Measurements from ENCODE around the gene NGFR. TPM values are rescaled to one million over a fixed set of nuclear protein-coding genes. Genes with fewer than 3 reads are reported as not detected.

Gene NGFR
- 0.05 TPM for polyA plus RNA-seq (2013)

- Histone ChIP-seq H3K9me3 (ENCODE audit: control extremely low read depth in 1 of 5, control insufficient read depth in 4 of 5, insufficient read depth in 2 of 5, low read depth in 1 of 5, low read length in 4 of 5) (no peaks in the 10 kb centered on the region), H3K27ac (ENCODE audit: insufficient read depth in 1 of 2, low read depth in 1 of 2, low read length in 2 of 2, poor library complexity in 1 of 2, severe bottlenecking in 2 of 2) (no peak within 1 kb of the TSS), H3K27me3 (replicated peaks in 2 of 5; ENCODE audit: control insufficient read depth in 4 of 5, insufficient read depth in 5 of 5, low read length in 4 of 5) (peaks cover 14 to 49% (median 32%) of the 10 kb centered on the region in 5 experiments), H3K36me3 (ENCODE audit: control insufficient read depth in 4 of 4, insufficient read depth in 4 of 4, low read length in 3 of 4) (no peaks in the 10 kb centered on the region), H3K4me1 (ENCODE audit: control extremely low read depth in 1 of 4, control insufficient read depth in 4 of 4, insufficient read depth in 4 of 4, low read length in 3 of 4) (peaks cover 0 to 32% (median 25%) of the 10 kb centered on the region in 4 experiments), H3K4me3 (ENCODE audit: control insufficient read depth in 1 of 7, extremely low read depth in 1 of 7, insufficient read depth in 4 of 7, low read depth in 2 of 7, low read length in 6 of 7) (peak within 1 kb of the TSS; percentile 23 to 79 (median 56))
- DNase-seq = peak; percentile 39 to 65 (median 61)
- ChIA-PET POLR2A (no interaction called here), CTCF (interaction anchor here (0.8 to 2.2 kb wide), 9 partner anchors 9 to 87 kb away, joined by 3 to 7 read pairs (median 3); no protein-coding TSS in a partner anchor)
- 1% methylated on average over 38 of the region's 79 CpGs for WGBS (ENCODE audit: insufficient coverage)
These were observed at the start of gene NGFR for GRCh38 chr17:49494986-49495841. Gene NGFR, plus strand, starts transcription at chr17:49495293. Its CDS starts 125 bp downstream, at chr17:49495418.

- no peak overlapping the region for H3K4me3 ChIP-seq (ENCODE audit: control insufficient read depth in 1 of 7, extremely low read depth in 1 of 7, insufficient read depth in 4 of 7, low read depth in 2 of 7, low read length in 6 of 7)
- peaks cover 0 to 16% (median 10%) of the 10 kb centered on the region in 4 experiments for H3K4me1 ChIP-seq (ENCODE audit: control extremely low read depth in 1 of 4, control insufficient read depth in 4 of 4, insufficient read depth in 4 of 4, low read length in 3 of 4)
- no peaks in the 10 kb centered on the region for H3K36me3 ChIP-seq (ENCODE audit: control insufficient read depth in 4 of 4, insufficient read depth in 4 of 4, low read length in 3 of 4)
- CTCF ChIA-PET = interaction anchor here (1.0 kb wide), 1 partner anchor 51 kb away, joined by 3 read pairs; no protein-coding TSS in a partner anchor
- WGBS (ENCODE audit: insufficient coverage) = 100% methylated on average over 4 of the region's 7 CpGs
- H3K27ac ChIP-seq (ENCODE audit: insufficient read depth in 1 of 2, low read depth in 1 of 2, low read length in 2 of 2, poor library complexity in 1 of 2, severe bottlenecking in 2 of 2) = no peak overlapping the region
- DNase-seq = no peak
- H3K9me3 ChIP-seq (ENCODE audit: control extremely low read depth in 1 of 5, control insufficient read depth in 4 of 5, insufficient read depth in 2 of 5, low read depth in 1 of 5, low read length in 4 of 5) = no peaks in the 10 kb centered on the region
- POLR2A ChIA-PET = no interaction called here
- no peaks in the 10 kb centered on the region for H3K27me3 ChIP-seq (replicated peaks in 2 of 5; ENCODE audit: control insufficient read depth in 4 of 5, insufficient read depth in 5 of 5, low read length in 4 of 5)
These were observed 49.5 kb upstream of the NGFR start for GRCh38 chr17:49445591-49445990.

- Histone ChIP-seq H3K36me3 (ENCODE audit: control insufficient read depth in 4 of 4, insufficient read depth in 4 of 4, low read length in 3 of 4) (no peaks in the 10 kb centered on the region), H3K4me3 (ENCODE audit: control insufficient read depth in 1 of 7, extremely low read depth in 1 of 7, insufficient read depth in 4 of 7, low read depth in 2 of 7, low read length in 6 of 7) (no peak overlapping the region), H3K27me3 (replicated peaks in 2 of 5; ENCODE audit: control insufficient read depth in 4 of 5, insufficient read depth in 5 of 5, low read length in 4 of 5) (no peaks in the 10 kb centered on the region), H3K4me1 (ENCODE audit: control extremely low read depth in 1 of 4, control insufficient read depth in 4 of 4, insufficient read depth in 4 of 4, low read length in 3 of 4) (peaks cover 0 to 28% (median 18%) of the 10 kb centered on the region in 4 experiments), H3K9me3 (ENCODE audit: control extremely low read depth in 1 of 5, control insufficient read depth in 4 of 5, insufficient read depth in 2 of 5, low read depth in 1 of 5, low read length in 4 of 5) (no peaks in the 10 kb centered on the region), H3K27ac (ENCODE audit: insufficient read depth in 1 of 2, low read depth in 1 of 2, low read length in 2 of 2, poor library complexity in 1 of 2, severe bottlenecking in 2 of 2) (no peak overlapping the region)
- ChIA-PET POLR2A (no interaction called here), CTCF (interaction anchor here (0.8 to 1.6 kb wide), 3 partner anchors 40 to 108 kb away, joined by 3 to 5 read pairs (median 3); no protein-coding TSS in a partner anchor)
- 96% methylated on average over 9 of the region's 9 CpGs for WGBS (ENCODE audit: insufficient coverage)
- DNase-seq = no peak
These were observed 47.3 kb upstream of the NGFR start for GRCh38 chr17:49447628-49448302.

- CTCF ChIA-PET = no interaction called here
These were observed 44.9 kb upstream of the NGFR start for GRCh38 chr17:49450181-49450580.

GRCh38 chr17:49450735-49451134 lies 44.4 kb upstream of the NGFR start:
- peaks cover 0 to 28% (median 18%) of the 10 kb centered on the region in 4 experiments for H3K4me1 ChIP-seq (ENCODE audit: control extremely low read depth in 1 of 4, control insufficient read depth in 4 of 4, insufficient read depth in 4 of 4, low read length in 3 of 4)
- no peaks in the 10 kb centered on the region for H3K36me3 ChIP-seq (ENCODE audit: control insufficient read depth in 4 of 4, insufficient read depth in 4 of 4, low read length in 3 of 4)
- H3K4me3 ChIP-seq (ENCODE audit: control insufficient read depth in 1 of 7, extremely low read depth in 1 of 7, insufficient read depth in 4 of 7, low read depth in 2 of 7, low read length in 6 of 7) = no peak overlapping the region
- ChIA-PET CTCF (interaction anchor here (1.0 to 1.4 kb wide), 3 partner anchors 13 to 106 kb away, joined by 3 to 4 read pairs (median 3); no protein-coding TSS in a partner anchor), POLR2A (interaction anchor here (1.2 kb wide), 1 partner anchor 12 kb away, joined by 3 read pairs; no protein-coding TSS in a partner anchor)
- WGBS (ENCODE audit: insufficient coverage) = 0% methylated on average over 3 of the region's 3 CpGs
- no peaks in the 10 kb centered on the region for H3K9me3 ChIP-seq (ENCODE audit: control extremely low read depth in 1 of 5, control insufficient read depth in 4 of 5, insufficient read depth in 2 of 5, low read depth in 1 of 5, low read length in 4 of 5)
- no peak overlapping the region for H3K27ac ChIP-seq (ENCODE audit: insufficient read depth in 1 of 2, low read depth in 1 of 2, low read length in 2 of 2, poor library complexity in 1 of 2, severe bottlenecking in 2 of 2)
- H3K27me3 ChIP-seq (replicated peaks in 2 of 5; ENCODE audit: control insufficient read depth in 4 of 5, insufficient read depth in 5 of 5, low read length in 4 of 5) = no peaks in the 10 kb centered on the region
- peak in 2 of 3 donors; percentile 44 to 52 for DNase-seq

More at GRCh38 chr17:49450181-49450580, 44.9 kb upstream of the NGFR start:
- Histone ChIP-seq H3K36me3 (ENCODE audit: control insufficient read depth in 4 of 4, insufficient read depth in 4 of 4, low read length in 3 of 4) (no peaks in the 10 kb centered on the region), H3K27me3 (replicated peaks in 2 of 5; ENCODE audit: control insufficient read depth in 4 of 5, insufficient read depth in 5 of 5, low read length in 4 of 5) (no peaks in the 10 kb centered on the region), H3K4me1 (ENCODE audit: control extremely low read depth in 1 of 4, control insufficient read depth in 4 of 4, insufficient read depth in 4 of 4, low read length in 3 of 4) (peaks cover 0 to 28% (median 18%) of the 10 kb centered on the region in 4 experiments), H3K9me3 (ENCODE audit: control extremely low read depth in 1 of 5, control insufficient read depth in 4 of 5, insufficient read depth in 2 of 5, low read depth in 1 of 5, low read length in 4 of 5) (no peaks in the 10 kb centered on the region), H3K27ac (ENCODE audit: insufficient read depth in 1 of 2, low read depth in 1 of 2, low read length in 2 of 2, poor library complexity in 1 of 2, severe bottlenecking in 2 of 2) (no peak overlapping the region), H3K4me3 (ENCODE audit: control insufficient read depth in 1 of 7, extremely low read depth in 1 of 7, insufficient read depth in 4 of 7, low read depth in 2 of 7, low read length in 6 of 7) (no peak overlapping the region)
- no peak for DNase-seq
- WGBS (ENCODE audit: insufficient coverage) = 80% methylated on average over 1 of the region's 4 CpGs
- POLR2A ChIA-PET = no interaction called here

GRCh38 chr17:49452201-49452600 lies 42.9 kb upstream of the NGFR start:
- peaks cover 0 to 38% (median 23%) of the 10 kb centered on the region in 4 experiments for H3K4me1 ChIP-seq (ENCODE audit: control extremely low read depth in 1 of 4, control insufficient read depth in 4 of 4, insufficient read depth in 4 of 4, low read length in 3 of 4)
- CTCF ChIA-PET = interaction anchor here (1.4 to 1.6 kb wide), 2 partner anchors 17 to 55 kb away, joined by 3 to 6 read pairs; no protein-coding TSS in a partner anchor

More at GRCh38 chr17:49452201-49452600, 42.9 kb upstream of the NGFR start:
- Histone ChIP-seq H3K36me3 (ENCODE audit: control insufficient read depth in 4 of 4, insufficient read depth in 4 of 4, low read length in 3 of 4) (no peaks in the 10 kb centered on the region), H3K27ac (ENCODE audit: insufficient read depth in 1 of 2, low read depth in 1 of 2, low read length in 2 of 2, poor library complexity in 1 of 2, severe bottlenecking in 2 of 2) (no peak overlapping the region), H3K27me3 (replicated peaks in 2 of 5; ENCODE audit: control insufficient read depth in 4 of 5, insufficient read depth in 5 of 5, low read length in 4 of 5) (no peaks in the 10 kb centered on the region), H3K9me3 (ENCODE audit: control extremely low read depth in 1 of 5, control insufficient read depth in 4 of 5, insufficient read depth in 2 of 5, low read depth in 1 of 5, low read length in 4 of 5) (no peaks in the 10 kb centered on the region), H3K4me3 (ENCODE audit: control insufficient read depth in 1 of 7, extremely low read depth in 1 of 7, insufficient read depth in 4 of 7, low read depth in 2 of 7, low read length in 6 of 7) (no peak overlapping the region)
- DNase-seq = no peak
- POLR2A ChIA-PET = interaction anchor here (0.7 kb wide), 1 partner anchor 18 kb away, joined by 3 read pairs; no protein-coding TSS in a partner anchor
- WGBS (ENCODE audit: insufficient coverage) = no CpG with 5 or more reads among the region's 5 CpGs

All from common myeloid progenitor, CD34-positive (primary cell).